Renal pelvis (tissue), 12 donors: ENCODE measurements around the gene CSAG2. TPM values are rescaled to one million over a fixed set of nuclear protein-coding genes. Genes with fewer than 3 reads are reported as not detected.
"Not testable (repeated sequence)": the region's sequence is repeated elsewhere in the genome, so short reads cannot be mapped to it uniquely, and the experiment has no call there.

Experiments used
- DNase-seq: peaks from one replicate; pipeline ENCODE4 v3.0.0-alpha.2; 2013
- long read RNA-seq, 16 experiments: transcript quantifications; one replicate each; lab custom pipeline, GENCODE V29; 2026
- polyA plus RNA-seq, 3 donors: library from polyadenylated mRNA; unstranded; fragments of 120-200 nt; gene quantifications; one replicate each; pipeline ENCODE4 v1.2.1, GENCODE V29; 2013; ENCODE audit not compliant: insufficient read length in 3 of 3

The CSAG2 gene
- not detected for polyA plus RNA-seq
- long read RNA-seq, donor 1 = 0 reads
- long read RNA-seq, donor 2 = 0 reads
- long read RNA-seq, donor 3 = 0 reads
- long read RNA-seq, donor 4 = 0 reads
- long read RNA-seq, donor 5 = 0 reads
- long read RNA-seq, donor 6 = 0 reads
- long read RNA-seq, donor 7 = 0 reads
- long read RNA-seq, donor 8 = 0 reads
- long read RNA-seq, donor 9 = 0 reads
- long read RNA-seq, donor 10 = 0 reads
- long read RNA-seq, donor 11 = 0 reads
- long read RNA-seq, donor 12 = 0 reads
- long read RNA-seq, donor 13 = 0 reads
- long read RNA-seq, donor 14 = 0 reads
- long read RNA-seq, donor 15 = 0 reads
- long read RNA-seq, donor 16 = 0 reads

DNA sequence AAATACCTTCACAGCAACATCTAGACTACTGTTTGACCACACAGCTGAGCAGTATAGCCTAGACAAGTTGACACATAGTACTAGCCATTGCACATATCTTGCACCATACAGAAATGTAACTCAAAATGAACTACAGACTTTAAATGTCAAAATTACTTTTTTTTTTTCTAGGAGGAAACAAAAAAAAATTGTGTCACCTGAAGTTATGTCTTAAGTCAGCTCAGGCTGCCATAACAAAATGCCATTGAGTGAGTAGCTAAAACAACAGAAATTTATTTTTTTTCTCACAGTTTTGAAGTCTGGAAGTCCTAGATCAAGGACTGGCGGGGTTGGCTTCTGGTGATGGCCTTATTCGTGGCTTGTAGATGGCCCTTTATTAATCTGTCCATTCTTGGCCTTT lies at the start of gene CSAG2:
Gene CSAG2, minus strand, starts transcription at position 101 of the 400 bp plus-strand sequence. CDS start 161 bp downstream, outside the sequence.
- not testable (repeated sequence) for DNase-seq

- DNase-seq = not testable (repeated sequence)
Observed at GRCh38 chrX:152754871-152755270, 45.8 kb upstream of the CSAG2 start.

DNA sequence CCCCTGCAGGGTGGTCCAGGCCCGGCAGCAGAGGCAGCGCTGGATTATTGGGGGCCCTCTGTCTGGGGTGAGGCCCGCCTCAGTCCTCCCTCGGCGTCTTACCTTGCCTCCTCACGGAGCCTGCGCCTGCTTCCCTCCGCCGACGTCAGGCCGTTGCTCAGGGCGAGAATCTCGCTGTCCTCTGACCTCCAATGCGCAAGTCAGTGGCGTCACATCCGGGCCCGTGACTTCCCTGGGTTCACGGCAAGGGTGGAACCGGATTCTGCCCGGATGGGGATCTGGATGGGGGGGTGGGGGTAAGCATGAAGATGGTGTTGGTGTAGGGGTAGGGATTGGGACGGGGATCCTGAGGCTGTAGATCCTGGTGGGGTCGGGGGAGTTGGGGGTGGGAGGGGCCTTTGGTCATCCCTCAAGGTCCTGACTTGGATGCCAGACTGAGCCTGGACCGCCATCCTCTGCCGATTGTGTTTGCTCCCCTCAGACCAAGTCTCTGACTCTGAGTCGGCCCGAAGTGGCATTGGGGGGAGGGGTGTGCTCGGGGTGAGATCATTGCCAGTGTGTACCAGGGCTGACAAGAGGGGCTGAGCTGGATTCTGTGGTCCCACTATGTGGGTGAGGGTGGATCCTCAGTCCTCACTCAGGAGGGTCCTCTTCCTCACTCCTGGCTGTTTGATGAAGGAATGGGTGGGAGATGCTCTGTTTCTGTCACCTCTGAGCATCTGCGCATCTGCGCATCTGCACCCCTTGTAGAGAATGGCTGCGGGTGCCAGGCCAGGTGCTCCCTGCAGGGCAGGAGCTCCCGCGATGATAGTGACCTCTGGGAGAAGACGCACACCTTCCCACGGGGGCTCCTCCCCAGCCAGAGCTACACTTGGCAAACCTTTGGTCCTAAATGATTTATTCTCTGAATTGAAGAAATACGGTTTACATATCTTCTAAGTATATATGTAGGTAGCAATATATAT lies 44.9 kb upstream of the CSAG2 start, which contains the start of gene MAGEA2:
Gene MAGEA2, minus strand, starts transcription at position 157 of the 965 bp plus-strand sequence. CDS start 2,479 bp downstream, outside the sequence.
- DNase-seq = not testable (repeated sequence)

- no peak for DNase-seq
Observed at GRCh38 chrX:152738560-152738959, 29.5 kb upstream of the CSAG2 start.

- not testable (repeated sequence) for DNase-seq
Observed at GRCh38 chrX:152736528-152736927, 27.5 kb upstream of the CSAG2 start.

DNA sequence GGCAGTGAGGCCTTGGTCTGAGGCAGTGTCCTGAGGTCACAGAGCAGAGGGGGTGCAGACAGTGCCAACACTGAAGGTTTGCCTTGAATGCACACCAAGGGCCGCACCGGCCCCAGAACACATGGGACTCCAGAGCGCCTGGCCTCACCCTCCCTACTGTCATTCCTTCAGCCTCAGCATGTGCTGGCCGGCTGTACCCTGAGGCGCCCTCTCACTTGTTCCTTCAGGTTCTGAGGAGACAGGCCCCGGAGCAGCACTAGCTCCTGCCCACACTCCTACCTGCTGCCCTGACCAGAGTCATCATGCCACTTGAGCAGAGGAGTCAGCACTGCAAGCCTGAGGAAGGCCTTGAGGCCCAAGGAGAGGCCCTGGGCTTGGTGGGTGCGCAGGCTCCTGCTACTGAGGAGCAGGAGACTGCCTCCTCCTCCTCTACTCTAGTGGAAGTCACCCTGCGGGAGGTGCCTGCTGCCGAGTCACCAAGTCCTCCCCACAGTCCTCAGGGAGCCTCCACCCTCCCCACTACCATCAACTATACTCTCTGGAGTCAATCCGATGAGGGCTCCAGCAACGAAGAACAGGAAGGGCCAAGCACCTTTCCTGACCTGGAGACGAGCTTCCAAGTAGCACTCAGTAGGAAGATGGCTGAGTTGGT lies 26.9 kb upstream of the CSAG2 start:
- no peak for DNase-seq

- no peak for DNase-seq
Observed at GRCh38 chrX:152735101-152735500, 26.0 kb upstream of the CSAG2 start.

GRCh38 chrX:152734143-152734858 lies 25.2 kb upstream of the CSAG2 start:
- not testable (repeated sequence) for DNase-seq

DNA sequence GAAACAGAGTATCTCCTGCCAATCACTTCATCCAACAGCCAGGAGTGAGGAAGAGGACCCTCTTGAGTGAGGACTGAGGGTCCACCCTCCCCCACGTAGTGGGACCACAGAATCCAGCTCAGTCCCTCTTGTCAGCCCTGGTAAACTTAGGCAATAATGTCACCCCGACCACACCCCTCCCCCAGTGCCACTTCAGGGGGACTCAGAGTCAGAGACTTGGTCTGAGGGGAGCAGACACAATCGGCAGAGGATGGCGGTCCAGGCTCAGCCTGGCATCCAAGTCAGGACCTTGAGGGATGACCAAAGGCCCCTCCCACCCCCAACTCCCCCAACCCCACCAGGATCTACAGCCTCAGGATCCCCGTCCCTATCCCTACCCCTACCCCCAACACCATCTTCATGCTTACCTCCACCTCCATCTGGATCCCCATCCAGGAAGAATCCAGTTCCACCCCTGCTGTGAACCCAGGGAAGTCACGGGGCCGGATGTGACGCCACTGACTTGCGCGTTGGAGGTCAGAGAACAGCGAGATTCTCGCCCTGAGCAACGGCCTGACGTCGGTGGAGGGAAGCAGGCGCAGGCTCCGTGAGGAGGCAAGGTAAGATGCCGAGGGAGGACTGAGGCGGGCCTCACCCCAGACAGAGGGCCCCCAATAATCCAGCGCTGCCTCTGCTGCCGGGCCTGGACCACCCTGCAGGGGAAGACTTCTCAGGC lies 24.3 kb upstream of the CSAG2 start, which contains the start of the genes CSAG1 and MAGEA12:
Gene CSAG1, minus strand, starts transcription at position 461 of the 715 bp plus-strand sequence. CDS start 1,261 bp downstream, outside the sequence.
Gene MAGEA12, plus strand, starts transcription at position 497 of the 715 bp plus-strand sequence. CDS start 2,405 bp downstream, outside the sequence.
- DNase-seq = no peak

DNA sequence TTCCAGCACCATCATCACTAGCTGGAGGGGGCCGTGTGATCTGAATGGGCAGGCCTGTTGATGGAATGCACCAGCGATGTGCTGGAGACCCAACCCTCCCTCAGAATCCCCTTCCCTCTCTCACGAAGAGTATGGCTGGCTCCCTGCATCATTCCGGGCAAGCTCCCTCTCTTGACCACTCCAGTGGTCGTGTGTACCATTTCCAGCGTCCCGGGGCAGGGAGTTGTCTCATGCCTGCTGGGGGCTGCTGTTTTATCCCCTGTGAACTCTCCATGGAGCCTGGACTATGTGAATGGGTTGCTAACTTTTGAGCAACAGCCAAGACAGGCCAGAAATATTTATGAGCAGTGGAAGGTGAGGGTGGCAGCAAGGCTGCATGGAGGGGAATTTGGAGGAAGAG lies 16.3 kb upstream of the CSAG2 start:
- DNase-seq = no peak

GRCh38 chrX:152713815-152714787 lies 5.0 kb upstream of the CSAG2 start, which contains the start of gene MAGEA2B:
Gene MAGEA2B (plus strand): TSS chrX:152714628. CDS start chrX:152717107, 2,479 bp downstream.
- not testable (repeated sequence) for DNase-seq

DNA sequence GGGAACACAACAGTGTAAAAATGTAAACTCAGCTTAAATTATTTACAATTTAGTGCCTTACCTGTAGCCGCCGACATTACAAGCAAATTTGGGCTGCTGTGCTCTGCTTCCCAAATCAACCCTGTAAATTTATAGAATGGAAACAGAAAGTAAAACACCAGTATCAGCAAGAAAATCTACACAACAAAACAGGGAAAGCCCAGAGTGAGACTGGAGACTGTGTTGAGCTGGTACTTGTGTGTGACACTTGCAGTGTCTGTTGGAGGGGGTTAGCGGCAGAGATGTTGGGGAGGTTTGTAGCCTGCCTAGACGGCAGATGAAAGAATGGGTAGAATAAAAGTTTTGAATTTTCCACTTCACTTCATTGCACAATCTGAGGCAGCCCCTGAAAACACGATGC lies 4.1 kb upstream of the CSAG2 start:
- not testable (repeated sequence) for DNase-seq

DNA sequence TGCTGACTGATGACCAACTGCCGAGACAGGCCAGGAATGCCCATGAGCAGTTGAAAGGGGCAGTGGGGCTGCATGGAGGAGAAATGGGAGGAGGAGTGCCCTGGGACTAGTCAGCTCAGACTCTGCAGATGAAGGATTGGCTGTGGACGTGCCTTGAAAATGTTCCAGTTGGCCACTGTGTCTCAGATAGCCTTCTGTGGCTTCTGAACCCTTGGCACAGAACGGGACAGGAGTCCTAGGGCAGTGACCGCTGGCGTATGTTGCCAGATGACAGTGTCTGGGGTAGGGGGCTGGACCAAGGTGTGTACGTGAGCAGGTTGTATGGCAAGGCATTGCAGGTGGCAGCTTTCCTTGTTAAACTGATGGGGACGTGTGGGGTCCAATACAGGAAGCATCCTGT lies 2.6 kb downstream of the CSAG2 start:
- DNase-seq = not testable (repeated sequence)

DNA sequence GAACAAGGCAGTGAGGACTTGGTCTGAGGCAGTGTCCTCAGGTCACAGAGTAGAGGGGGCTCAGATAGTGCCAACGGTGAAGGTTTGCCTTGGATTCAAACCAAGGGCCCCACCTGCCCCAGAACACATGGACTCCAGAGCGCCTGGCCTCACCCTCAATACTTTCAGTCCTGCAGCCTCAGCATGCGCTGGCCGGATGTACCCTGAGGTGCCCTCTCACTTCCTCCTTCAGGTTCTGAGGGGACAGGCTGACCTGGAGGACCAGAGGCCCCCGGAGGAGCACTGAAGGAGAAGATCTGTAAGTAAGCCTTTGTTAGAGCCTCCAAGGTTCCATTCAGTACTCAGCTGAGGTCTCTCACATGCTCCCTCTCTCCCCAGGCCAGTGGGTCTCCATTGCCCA lies 8.7 kb downstream of the CSAG2 start:
- DNase-seq = not testable (repeated sequence)

DNA sequence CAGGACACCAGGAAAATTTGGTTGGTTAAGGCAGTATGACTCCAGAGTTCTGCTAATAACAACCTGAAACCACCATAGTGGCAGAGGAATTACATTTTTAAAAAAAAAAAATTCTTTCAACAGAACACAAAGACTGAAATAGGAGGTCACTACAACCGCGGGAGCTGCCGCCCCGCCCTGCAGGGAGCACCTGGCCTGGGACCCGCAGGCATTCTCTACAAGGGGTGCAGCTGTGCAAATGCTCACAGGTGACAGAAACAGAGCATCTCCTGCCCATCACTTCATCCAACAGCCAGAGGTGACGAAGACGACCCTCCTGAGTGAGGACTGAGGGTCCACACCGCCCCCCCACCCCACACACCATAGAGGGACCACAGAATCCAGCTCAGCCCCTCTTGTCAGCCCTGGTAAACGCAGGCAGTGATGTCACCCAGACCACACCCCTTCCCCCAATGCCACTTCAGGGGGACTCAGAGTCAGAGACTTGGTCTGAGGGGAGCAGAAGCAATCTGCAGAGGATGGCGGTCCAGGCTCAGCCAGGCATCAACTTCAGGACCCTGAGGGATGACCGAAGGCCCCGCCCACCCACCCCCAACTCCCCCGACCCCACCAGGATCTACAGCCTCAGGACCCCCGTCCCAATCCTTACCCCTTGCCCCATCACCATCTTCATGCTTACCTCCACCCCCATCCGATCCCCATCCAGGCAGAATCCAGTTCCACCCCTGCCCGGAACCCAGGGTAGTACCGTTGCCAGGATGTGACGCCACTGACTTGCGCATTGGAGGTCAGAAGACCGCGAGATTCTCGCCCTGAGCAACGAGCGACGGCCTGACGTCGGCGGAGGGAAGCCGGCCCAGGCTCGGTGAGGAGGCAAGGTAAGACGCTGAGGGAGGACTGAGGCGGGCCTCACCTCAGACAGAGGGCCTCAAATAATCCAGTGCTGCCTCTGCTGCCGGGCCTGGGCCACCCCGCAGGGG lies 10.8 kb downstream of the CSAG2 start, which contains the start of gene MAGEA3:
Gene MAGEA3, plus strand, starts transcription at position 843 of the 980 bp plus-strand sequence. CDS start 2,039 bp downstream, outside the sequence.
- DNase-seq = not testable (repeated sequence)

DNA sequence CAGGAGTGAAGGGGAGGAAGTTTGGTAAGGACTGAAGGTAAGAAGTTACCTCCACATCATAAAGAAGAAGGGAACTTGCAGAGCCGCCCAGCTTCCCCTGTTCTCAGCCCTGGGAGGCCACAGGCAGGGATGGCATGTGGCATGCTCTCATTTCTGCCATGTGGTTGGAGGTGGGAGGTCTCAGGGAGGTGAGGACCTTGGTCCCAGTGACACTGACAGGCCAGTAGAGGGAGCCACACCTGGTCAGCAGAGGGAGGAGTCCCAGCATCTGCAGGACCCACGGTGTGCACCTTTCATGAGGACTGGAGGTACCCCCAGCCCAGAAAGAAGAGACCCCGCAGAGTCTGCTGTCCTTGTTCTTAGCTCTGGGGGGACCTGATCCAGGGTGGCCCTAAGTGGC lies 28.1 kb downstream of the CSAG2 start:
- not testable (repeated sequence) for DNase-seq

DNA sequence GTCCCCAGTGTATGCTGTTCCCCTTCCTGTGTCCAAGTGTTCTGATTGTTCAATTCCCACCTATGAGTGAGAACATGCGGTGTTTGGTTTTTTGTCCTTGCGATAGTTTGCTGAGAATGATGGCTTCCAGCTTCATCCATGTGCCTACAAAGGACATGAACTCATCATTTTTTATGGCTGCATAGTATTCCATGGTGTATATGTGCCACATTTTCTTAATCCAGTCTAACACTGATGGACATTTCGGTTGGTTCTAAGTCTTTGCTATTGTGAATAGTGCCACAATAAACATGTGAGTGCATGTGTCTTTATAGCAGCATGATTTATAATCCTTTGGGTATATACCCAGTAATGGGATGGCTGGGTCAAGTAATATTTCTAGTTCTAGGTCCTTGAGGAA lies 34.4 kb downstream of the CSAG2 start:
- not testable (repeated sequence) for DNase-seq
